ENCODE results near the gene HDAC4. TPM values are rescaled to one million over a fixed set of nuclear protein-coding genes. Genes with fewer than 3 reads are reported as not detected.

Gene HDAC4
- total RNA-seq, 1 experiment from 2014 or later: 32.0 TPM

GRCh38 chr2:239233576-239233975 lies 167.2 kb downstream of the HDAC4 start:
- H3K79me2 ChIP-seq (ENCODE audit: insufficient read depth, low read length): no peaks in the 10 kb centered on the region; the same call in 1 of the 2 replicates
- H3K9ac ChIP-seq (ENCODE audit: extremely low read depth, insufficient read length, low read length): no peak overlapping the region
- no peaks in the 10 kb centered on the region for H3K23me2 ChIP-seq (ENCODE audit: insufficient read length, low read depth, low read length, poor library complexity, severe bottlenecking)
- no peak overlapping the region for H2AK5ac ChIP-seq (ENCODE audit: insufficient read length, low read length)
- H4K5ac ChIP-seq (ENCODE audit: insufficient read length, low read depth, low read length): no peak overlapping the region
- H3K4ac ChIP-seq (ENCODE audit: low read depth, low read length): no peak overlapping the region
- no peaks in the 10 kb centered on the region; the same call in 1 of the 2 replicates for H3K4me1 ChIP-seq (ENCODE audit: insufficient read depth, low read length)
- H2BK120ac ChIP-seq (ENCODE audit: low read depth, low read length, poor library complexity, severe bottlenecking): no peak overlapping the region
- H3K14ac ChIP-seq (ENCODE audit: insufficient read depth, low read length): no peak overlapping the region
- no peak overlapping the region for H4K91ac ChIP-seq (ENCODE audit: insufficient read length, low read depth, low read length)
- H3K4me1 Mint-ChIP-seq: peaks cover 9 to 25% of the 10 kb centered on the region in 2 experiments
- no peak for DNase-seq
- no peak overlapping the region for H2AFZ ChIP-seq (ENCODE audit: low read length)
- no peak for TF ChIP-seq CTCF (conservative IDR thresholded peaks at IDR 0.05)
- H3K36me3 Mint-ChIP-seq (ENCODE audit: insufficient read depth in 1 of 3, low read depth in 3 of 3): no peaks in the 10 kb centered on the region; a peak in 1 of 7 replicates
- H3K27ac Mint-ChIP-seq: no peak overlapping the region
- no peak overlapping the region for H3T11ph ChIP-seq (ENCODE audit: low read length)
- H3K79me1 ChIP-seq (ENCODE audit: insufficient read depth, low read depth, low read length, poor library complexity, severe bottlenecking): no peaks in the 10 kb centered on the region
- H3K4me2 ChIP-seq (ENCODE audit: insufficient read depth, insufficient read length, low read length): no peak overlapping the region
- no peak overlapping the region for H2BK12ac ChIP-seq (ENCODE audit: insufficient read length, low read depth, low read length)
- no peaks in the 10 kb centered on the region for H3K27me3 ChIP-seq (ENCODE audit: insufficient read depth, low read length)
- no peak overlapping the region for H2BK5ac ChIP-seq (ENCODE audit: insufficient read length, low read length)
- H3K27ac ChIP-seq (ENCODE audit: insufficient read length, low read depth, low read length): no peak overlapping the region
- no peak overlapping the region for H2BK20ac ChIP-seq (ENCODE audit: low read depth, low read length, poor library complexity, severe bottlenecking)
- no peak overlapping the region for H3K18ac ChIP-seq (ENCODE audit: insufficient read length, low read depth, low read length)
- H3K23ac ChIP-seq (ENCODE audit: insufficient read length, low read depth, low read length): no peak overlapping the region
- H3K56ac ChIP-seq (ENCODE audit: insufficient read length, low read depth, low read length): no peak overlapping the region
- H3K4me3 Mint-ChIP-seq: no peak overlapping the region
- H3K27me3 Mint-ChIP-seq (ENCODE audit: low read depth): no peaks in the 10 kb centered on the region
- no peak overlapping the region for H4K8ac ChIP-seq (replicated peaks; ENCODE audit: insufficient read length, low read depth, low read length)
- H3K9me3 ChIP-seq (ENCODE audit: control insufficient read depth, low read depth, low read length): no peaks in the 10 kb centered on the region
- no peaks in the 10 kb centered on the region; a peak in 1 of 5 replicates for H3K9me3 Mint-ChIP-seq
- no CpG with 5 or more reads among the region's 6 CpGs for WGBS (ENCODE audit: extremely low coverage, insufficient read length, low lambda C conversion rate)
- no peak overlapping the region for H2BK15ac ChIP-seq (ENCODE audit: low read depth, low read length)
- H4K20me1 ChIP-seq (ENCODE audit: control insufficient read depth, insufficient read depth, insufficient read length): peaks cover 2% of the 10 kb centered on the region
